NB4 (cell line): ENCODE measurements around the gene SLC12A7.

Source experiments
- POLR2A ChIP-seq: IDR thresholded peaks from 2 replicates; pipeline ENCODE4 v1.6.1; 2011; ENCODE audit warnings: mild to moderate bottlenecking; ENCODE audit not compliant: insufficient read length; ENCODE audit errors: extremely low read depth
- TF ChIP-seq, protein P1 (sequence below): IDR thresholded peaks from 2 replicates; pipeline ENCODE4 v1.6.1; 2011; ENCODE audit warnings: low read depth, low read length

DNA sequence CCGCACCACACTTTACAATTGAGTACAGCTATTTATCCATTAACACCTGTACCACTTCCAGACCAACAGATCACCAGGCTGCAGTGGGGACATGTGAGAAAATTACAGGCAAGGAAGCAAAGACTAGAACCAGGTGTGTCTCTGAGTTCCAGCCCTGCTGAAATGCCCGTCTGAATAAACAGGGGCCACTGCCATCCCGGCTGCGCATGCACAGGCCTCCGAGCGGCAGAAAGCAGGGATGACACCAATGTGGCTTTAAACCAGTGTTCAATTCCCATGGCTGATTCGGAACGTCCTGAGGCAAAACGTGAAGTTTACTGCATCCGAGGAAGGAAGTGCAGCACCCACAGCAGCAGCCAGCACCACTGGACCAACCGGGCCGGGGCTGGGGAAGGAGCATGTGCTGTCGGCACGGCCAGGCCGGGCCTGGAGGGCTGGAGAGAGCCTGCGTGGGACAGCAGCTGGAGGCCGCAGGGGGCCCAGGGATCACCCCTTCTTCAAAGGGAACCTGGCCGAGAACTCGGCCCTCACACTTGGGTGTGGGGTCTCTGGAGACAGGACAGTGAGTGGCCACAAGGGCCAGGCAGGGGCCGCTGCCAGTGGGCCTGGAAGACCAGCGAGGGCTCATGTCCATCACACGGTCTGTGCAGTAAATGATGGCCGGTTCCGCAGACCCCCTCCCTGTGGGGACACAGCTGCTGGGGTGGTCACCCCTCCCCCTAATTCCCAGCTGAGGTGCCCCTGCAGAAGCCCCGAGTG, 33.0 kb upstream of the SLC12A7 start:
- TF ChIP-seq, protein P1, sequence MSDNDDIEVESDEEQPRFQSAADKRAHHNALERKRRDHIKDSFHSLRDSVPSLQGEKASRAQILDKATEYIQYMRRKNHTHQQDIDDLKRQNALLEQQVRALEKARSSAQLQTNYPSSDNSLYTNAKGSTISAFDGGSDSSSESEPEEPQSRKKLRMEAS = no peak
- TF ChIP-seq POLR2A = no peak
